BLaER1 treated with 17β-estradiol and CSF1 and Interleukin-3, amounts not matched to agents 10 nM and 100 nM (cell line): ENCODE measurements around the gene PLD5.
A peak's percentile ranks its signal among the peaks of the same experiment; 100 is the strongest.

ENCODE experiments used
- H3K27ac ChIP-seq, 11 experiments: shearing (Covaris generic); formaldehyde crosslinking; 2 replicates each; pipeline ENCODE4 v1.8.1; 2022
- H3K27me3 ChIP-seq, 11 experiments: shearing (Covaris generic); formaldehyde crosslinking; 2 replicates each; pipeline ENCODE4 v1.8.1; 2022
- H3K36me3 ChIP-seq, 11 experiments: shearing (Covaris generic); formaldehyde crosslinking; 2 replicates each; pipeline ENCODE4 v1.8.1; 2022
- H3K4me1 ChIP-seq, 10 experiments: shearing (Covaris generic); formaldehyde crosslinking; 2 replicates each; pipeline ENCODE4 v1.8.1; 2022
- H3K4me2 ChIP-seq, 11 experiments: shearing (Covaris generic); formaldehyde crosslinking; 2 replicates each; pipeline ENCODE4 v1.8.1; 2022
- H3K4me3 ChIP-seq, 10 experiments: shearing (Covaris generic); formaldehyde crosslinking; 2 replicates each; pipeline ENCODE4 v1.8.1; 2022
- H3K9ac ChIP-seq, 11 experiments: shearing (Covaris generic); formaldehyde crosslinking; 2 replicates each; pipeline ENCODE4 v1.8.1; 2022
- H3K9me3 ChIP-seq, 11 experiments: shearing (Covaris generic); formaldehyde crosslinking; replicated peaks in 1 of 11; 2 replicates each; pipeline ENCODE4 v1.8.1; 2022
- H4K20me1 ChIP-seq, 11 experiments: shearing (Covaris generic); formaldehyde crosslinking; 2 replicates each; pipeline ENCODE4 v1.8.1; 2022
- Cebpa-rat ChIP-seq, 11 experiments: shearing (Covaris generic); IDR thresholded peaks; 2 replicates each; pipeline ENCODE4 v1.8.1; 2022

The PLD5 gene

DNA sequence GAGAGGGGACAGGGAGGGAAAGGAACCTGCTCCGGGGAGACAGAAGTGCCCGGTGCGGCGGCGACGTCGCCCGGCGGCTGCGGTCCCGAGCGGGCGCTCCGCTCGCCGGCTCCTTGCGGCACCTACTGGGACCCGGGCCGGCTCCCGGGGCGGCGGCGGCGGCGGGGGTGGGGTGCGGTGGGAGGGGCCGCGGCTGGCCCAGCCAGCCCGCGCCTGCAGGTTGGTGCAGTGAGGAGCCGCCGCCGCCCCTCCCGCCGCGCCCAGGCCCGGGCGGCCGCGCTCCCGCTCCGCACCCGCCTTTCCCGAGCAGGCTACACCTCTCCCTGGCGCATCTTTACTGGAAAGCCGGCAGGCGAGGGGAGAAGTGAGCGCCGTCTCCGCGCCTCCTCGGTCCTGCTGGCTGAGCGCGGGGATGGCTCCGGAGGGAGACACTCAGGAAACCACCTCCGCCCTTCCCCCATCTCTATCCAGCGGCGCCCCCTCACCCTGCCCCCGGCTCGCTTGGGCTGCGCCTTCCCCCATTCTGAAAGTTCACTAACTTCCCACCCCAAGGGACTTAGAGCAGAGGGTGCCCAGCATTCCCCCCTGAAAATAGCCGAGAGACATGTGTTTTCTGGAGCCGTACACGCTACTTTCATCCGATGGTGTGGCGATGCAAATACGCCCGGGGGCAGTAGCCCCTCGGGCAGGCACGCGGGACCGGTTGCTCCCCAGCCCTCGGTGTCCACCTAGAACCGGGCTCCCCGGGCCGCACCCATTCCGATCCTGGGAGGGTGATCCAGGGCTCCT lies at the start of gene PLD5:
TSS of gene PLD5 (minus strand) at position 127 of the 789 bp plus-strand sequence.
- H4K20me1 ChIP-seq = no peaks in the 10 kb centered on the region; a peak in 2 of 22 replicates
- H3K4me1 ChIP-seq = peaks cover 0 to 7% (median 2%) of the 10 kb centered on the region in 10 experiments; a peak in 5 of 20 replicates
- peak within 1 kb of the TSS; percentile 70 to 82 (median 81) for H3K4me2 ChIP-seq
- H3K27me3 ChIP-seq = peaks cover 14 to 31% (median 25%) of the 10 kb centered on the region in 11 experiments; a peak in 21 of 22 replicates
- TF ChIP-seq Cebpa-rat (IDR thresholded peaks at IDR 0.05) = no peak
- no peak within 1 kb of the TSS for H3K27ac ChIP-seq
- H3K36me3 ChIP-seq = no peaks in the 10 kb centered on the region
- H3K9ac ChIP-seq = peak within 1 kb of the TSS in 7 of 11 experiments; percentile 24 to 53 (median 32); a peak in 5 of 22 replicates
- H3K9me3 ChIP-seq = peaks cover 5 to 18% (median 11%) of the 10 kb centered on the region in 11 experiments; a peak in 13 of 22 replicates
- peak within 1 kb of the TSS; percentile 39 to 71 (median 60) for H3K4me3 ChIP-seq

DNA sequence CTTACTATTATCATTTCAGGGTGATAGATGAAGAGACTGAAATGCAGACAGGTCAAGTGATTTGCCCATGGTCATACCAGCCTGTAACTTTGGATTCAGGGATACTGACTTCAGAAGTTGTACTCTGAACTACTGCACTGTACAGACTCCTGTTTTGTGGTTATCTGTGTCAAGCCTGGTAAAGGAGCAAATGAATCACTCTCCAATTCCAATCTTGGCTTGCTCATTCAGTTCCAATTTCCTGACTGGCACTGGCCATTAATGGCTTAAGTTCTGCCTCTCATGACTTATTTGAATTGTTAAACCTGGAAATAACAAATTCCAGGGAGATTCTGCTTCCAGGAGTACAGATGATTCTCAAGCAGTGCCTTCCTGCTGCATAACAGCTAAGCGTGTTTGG lies 45.4 kb upstream of the PLD5 start:
- H3K9me3 ChIP-seq = 0 out of 22 replicates have a peak, but pooled peaks cover 0 to 5% (median 0%) of the 10 kb centered on the region in 11 experiments
- no peaks in the 10 kb centered on the region for H3K27me3 ChIP-seq
- no peaks in the 10 kb centered on the region for H3K4me1 ChIP-seq
- H3K4me3 ChIP-seq = no peak overlapping the region
- H3K9ac ChIP-seq = no peak overlapping the region
- H4K20me1 ChIP-seq = no peaks in the 10 kb centered on the region
- H3K27ac ChIP-seq = no peak overlapping the region
- H3K4me2 ChIP-seq = no peak overlapping the region
- H3K36me3 ChIP-seq = no peaks in the 10 kb centered on the region
- no peak for TF ChIP-seq Cebpa-rat (IDR thresholded peaks at IDR 0.05)

DNA sequence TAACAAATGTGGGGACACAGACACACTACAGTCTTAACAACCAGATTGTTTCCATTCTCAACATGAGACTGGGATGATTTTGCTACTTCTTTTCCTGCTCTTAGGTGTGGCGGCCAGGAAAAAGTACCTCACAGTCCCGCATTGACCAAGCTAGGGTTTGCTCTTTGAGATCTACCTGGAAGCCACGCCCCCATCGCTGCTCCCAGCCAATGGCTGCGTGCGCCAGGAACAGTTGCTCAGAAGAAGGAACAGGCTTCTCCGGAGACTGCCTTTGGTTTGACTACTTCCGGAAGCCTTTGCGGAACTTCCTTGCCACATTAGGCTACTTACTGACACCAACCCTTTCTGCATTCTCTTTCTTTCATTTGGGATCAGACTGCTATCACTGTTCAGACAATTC lies 44.2 kb upstream of the PLD5 start:
- H3K4me1 ChIP-seq = no peaks in the 10 kb centered on the region
- no peaks in the 10 kb centered on the region for H3K36me3 ChIP-seq
- no peak overlapping the region for H3K4me2 ChIP-seq
- no peak overlapping the region for H3K27ac ChIP-seq
- no peaks in the 10 kb centered on the region for H3K27me3 ChIP-seq
- TF ChIP-seq Cebpa-rat (IDR thresholded peaks at IDR 0.05) = no peak
- H3K9ac ChIP-seq = no peak overlapping the region
- 0 out of 22 replicates have a peak, but pooled peaks cover 0 to 5% (median 0%) of the 10 kb centered on the region in 11 experiments for H3K9me3 ChIP-seq
- H3K4me3 ChIP-seq = no peak overlapping the region
- H4K20me1 ChIP-seq = no peaks in the 10 kb centered on the region

DNA sequence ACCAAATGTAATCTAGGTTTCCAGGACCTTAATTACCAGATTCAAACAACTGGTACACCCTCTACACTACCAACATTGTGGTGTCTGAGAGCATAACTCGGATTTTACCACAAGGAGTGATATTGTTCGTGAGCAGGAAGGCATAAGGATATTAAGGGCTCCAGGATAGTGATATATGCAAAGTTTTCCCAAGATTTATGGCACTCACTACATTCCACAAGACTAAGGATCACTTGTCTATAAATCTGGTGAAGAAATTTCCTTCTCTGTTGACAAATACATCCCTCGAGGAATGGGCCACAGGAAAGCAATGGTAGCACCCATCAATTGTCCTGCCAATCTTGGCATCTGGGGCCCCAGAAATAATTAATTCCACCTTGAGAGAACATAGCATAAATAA lies 43.1 kb upstream of the PLD5 start:
- Histone ChIP-seq H3K27ac (no peak overlapping the region), H3K4me1 (no peaks in the 10 kb centered on the region)

DNA sequence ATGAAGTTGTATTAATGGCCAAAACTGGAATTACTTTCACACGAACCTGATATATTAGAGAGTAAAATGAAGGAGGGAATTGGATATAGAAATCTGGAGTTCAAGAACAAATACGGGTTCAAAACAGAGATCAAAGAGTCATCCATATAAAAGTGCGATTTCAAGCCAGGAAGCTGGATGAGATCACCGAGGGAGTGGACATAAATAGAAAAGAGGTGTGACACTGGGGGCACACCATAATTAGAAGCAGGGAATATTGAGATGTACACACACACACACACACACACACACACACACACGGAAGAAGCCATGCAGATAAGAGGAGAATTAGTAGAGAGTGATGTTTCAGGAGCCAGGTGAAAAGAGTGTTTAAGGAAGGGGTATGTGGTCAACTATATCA lies 32.3 kb upstream of the PLD5 start:
- Histone ChIP-seq H3K4me1 (no peaks in the 10 kb centered on the region), H3K9me3 (peaks cover 0 to 4% (median 0%) of the 10 kb centered on the region in 11 experiments; a peak in 2 of 22 replicates)

More for the DNA sequence above, 43.1 kb upstream of the PLD5 start:
- Histone ChIP-seq H3K36me3 (no peaks in the 10 kb centered on the region), H4K20me1 (no peaks in the 10 kb centered on the region), H3K9ac (no peak overlapping the region), H3K9me3 (0 out of 22 replicates have a peak, but pooled peaks cover 0 to 5% (median 0%) of the 10 kb centered on the region in 11 experiments), H3K4me3 (no peak overlapping the region), H3K27me3 (no peaks in the 10 kb centered on the region), H3K4me2 (no peak overlapping the region)
- TF ChIP-seq Cebpa-rat (IDR thresholded peaks at IDR 0.05) = no peak

DNA sequence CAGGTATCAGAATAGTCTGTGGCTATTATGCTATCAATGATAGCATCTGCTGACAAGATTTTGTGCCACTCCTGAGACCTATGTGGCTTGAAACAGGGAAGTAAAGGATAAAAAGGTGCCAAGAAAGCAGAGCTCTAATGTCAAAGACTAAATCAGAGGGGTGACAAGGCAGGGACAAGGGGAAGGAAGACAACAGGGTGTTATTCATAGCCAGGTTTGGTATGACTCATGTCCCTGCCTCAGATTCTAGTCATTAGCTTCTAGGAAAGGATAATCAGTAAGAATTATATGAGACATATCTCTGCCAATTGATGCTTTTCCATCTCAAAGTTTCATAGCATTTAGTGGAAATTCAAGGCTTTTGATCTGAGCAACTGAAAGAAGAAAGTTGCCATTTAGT lies 31.8 kb upstream of the PLD5 start:
- no peak overlapping the region for H3K9ac ChIP-seq
- H3K4me3 ChIP-seq = no peak overlapping the region
- TF ChIP-seq Cebpa-rat (IDR thresholded peaks at IDR 0.05) = no peak
- H3K9me3 ChIP-seq = peaks cover 0 to 3% (median 0%) of the 10 kb centered on the region in 11 experiments; a peak in 2 of 22 replicates
- H3K36me3 ChIP-seq = no peaks in the 10 kb centered on the region
- no peaks in the 10 kb centered on the region for H4K20me1 ChIP-seq
- no peaks in the 10 kb centered on the region for H3K27me3 ChIP-seq
- H3K4me2 ChIP-seq = no peak overlapping the region
- H3K27ac ChIP-seq = no peak overlapping the region
- no peaks in the 10 kb centered on the region for H3K4me1 ChIP-seq

More for the DNA sequence above, 32.3 kb upstream of the PLD5 start:
- Histone ChIP-seq H3K9ac (no peak overlapping the region), H3K27ac (no peak overlapping the region), H3K4me2 (no peak overlapping the region), H3K36me3 (no peaks in the 10 kb centered on the region), H3K4me3 (no peak overlapping the region), H3K27me3 (no peaks in the 10 kb centered on the region), H4K20me1 (no peaks in the 10 kb centered on the region)
- TF ChIP-seq Cebpa-rat (IDR thresholded peaks at IDR 0.05) = no peak

DNA sequence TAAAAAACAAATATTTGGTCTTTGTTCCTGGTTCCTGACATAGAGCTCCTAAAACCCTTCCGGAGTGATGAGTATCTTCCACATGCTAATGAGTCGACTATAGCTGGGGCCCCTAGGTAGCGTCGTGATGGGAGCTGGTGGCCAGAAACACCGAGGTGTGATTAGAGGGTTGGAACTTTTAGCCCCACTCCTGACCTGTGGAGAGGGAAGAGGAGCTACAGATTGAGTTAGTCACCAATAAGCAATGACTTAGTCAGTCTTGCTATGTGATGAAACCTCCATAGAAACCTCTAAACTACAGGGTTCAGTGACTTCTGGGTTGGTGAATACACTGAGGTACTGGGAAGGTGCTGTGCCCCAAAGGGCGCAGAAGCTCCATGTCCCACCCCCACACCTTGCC lies 30.1 kb upstream of the PLD5 start:
- no peak overlapping the region for H3K27ac ChIP-seq
- H3K4me1 ChIP-seq = no peaks in the 10 kb centered on the region
- H3K4me3 ChIP-seq = no peak overlapping the region
- H4K20me1 ChIP-seq = no peaks in the 10 kb centered on the region
- H3K9ac ChIP-seq = no peak overlapping the region
- no peak for TF ChIP-seq Cebpa-rat (IDR thresholded peaks at IDR 0.05)
- no peaks in the 10 kb centered on the region for H3K9me3 ChIP-seq
- H3K27me3 ChIP-seq = no peaks in the 10 kb centered on the region
- H3K36me3 ChIP-seq = no peaks in the 10 kb centered on the region
- no peak overlapping the region for H3K4me2 ChIP-seq

DNA sequence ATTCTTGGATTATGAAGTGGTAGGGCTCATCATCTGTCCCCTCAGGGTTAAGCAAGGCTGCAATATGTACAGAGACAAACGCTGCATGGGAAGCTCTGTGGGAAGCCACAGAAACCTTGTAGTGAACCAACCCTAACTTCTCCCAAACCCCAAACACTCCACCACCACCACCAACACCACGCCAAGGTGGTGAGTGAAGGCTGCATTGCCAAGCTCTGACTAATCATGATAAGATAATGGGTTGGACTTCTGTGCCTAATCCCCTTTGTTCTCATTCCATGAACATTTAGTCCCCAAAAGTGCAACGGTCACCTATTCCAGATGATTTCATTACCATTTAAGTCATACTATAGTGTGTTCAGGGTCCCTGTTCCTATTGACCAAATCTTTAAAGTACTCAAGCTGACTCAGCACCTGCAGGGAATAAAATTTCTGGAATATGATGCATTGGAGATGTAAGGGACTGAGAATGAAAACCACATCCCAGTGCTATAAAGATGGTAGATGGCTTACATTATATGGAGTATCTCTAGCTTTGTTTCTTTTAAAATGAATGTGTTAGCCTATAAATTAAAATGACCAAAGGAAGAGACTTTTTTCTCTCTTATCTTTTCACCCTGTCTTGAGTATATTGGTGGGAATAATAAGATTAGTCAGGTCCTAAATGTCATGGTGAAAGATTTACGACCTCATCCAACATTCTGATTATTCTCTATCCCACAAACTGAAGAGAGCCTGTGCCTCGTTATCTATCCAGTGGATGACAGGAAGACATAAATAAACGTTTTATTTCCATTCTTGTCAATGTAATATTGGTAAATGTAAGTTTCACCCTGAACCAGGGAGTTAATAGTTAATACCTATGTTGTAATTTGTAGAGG lies 22.6 kb upstream of the PLD5 start:
- Histone ChIP-seq H3K4me3 (no peak overlapping the region), H3K9ac (no peak overlapping the region), H3K9me3 (no peaks in the 10 kb centered on the region), H3K27me3 (no peaks in the 10 kb centered on the region), H3K4me2 (no peak overlapping the region), H3K36me3 (no peaks in the 10 kb centered on the region), H4K20me1 (no peaks in the 10 kb centered on the region), H3K4me1 (no peaks in the 10 kb centered on the region), H3K27ac (no peak overlapping the region)
- TF ChIP-seq Cebpa-rat (IDR thresholded peaks at IDR 0.05) = no peak

DNA sequence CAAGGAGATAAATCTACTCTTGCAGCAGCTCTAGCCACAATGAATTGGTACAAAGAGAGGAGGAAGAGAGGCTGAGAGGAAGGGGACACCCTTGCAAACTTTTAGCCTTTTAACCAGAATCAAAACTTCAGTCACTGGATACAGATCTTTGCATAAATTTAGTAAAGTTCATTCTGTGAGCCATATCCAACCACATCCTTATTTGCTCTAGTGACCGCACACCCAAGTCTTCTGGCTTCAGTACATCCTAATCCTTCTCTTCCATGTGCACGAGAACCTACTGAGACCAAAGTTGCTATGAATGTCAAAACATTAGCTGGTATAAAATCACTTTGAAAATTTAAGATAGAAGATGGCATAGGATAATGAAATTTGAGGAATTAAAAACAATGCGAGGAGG lies 21.9 kb upstream of the PLD5 start:
- no peaks in the 10 kb centered on the region for H4K20me1 ChIP-seq
- H3K9ac ChIP-seq = no peak overlapping the region
- H3K27ac ChIP-seq = no peak overlapping the region
- no peak overlapping the region for H3K4me3 ChIP-seq
- H3K27me3 ChIP-seq = no peaks in the 10 kb centered on the region
- TF ChIP-seq Cebpa-rat (IDR thresholded peaks at IDR 0.05) = no peak
- H3K9me3 ChIP-seq = no peaks in the 10 kb centered on the region
- no peaks in the 10 kb centered on the region for H3K36me3 ChIP-seq
- H3K4me2 ChIP-seq = no peak overlapping the region
- H3K4me1 ChIP-seq = no peaks in the 10 kb centered on the region
